Measurements from ENCODE around the gene PRDM9. TPM values are rescaled to one million over a fixed set of nuclear protein-coding genes. Genes with fewer than 3 reads are reported as not detected.

The PRDM9 gene
- total and polyA plus RNA-seq, 9 of the 15 experiments (the other 6 are each of a cell fraction or from before 2014, with no cell fraction given), result 0.03 to 1.2 (median 0.47) TPM

DNA sequence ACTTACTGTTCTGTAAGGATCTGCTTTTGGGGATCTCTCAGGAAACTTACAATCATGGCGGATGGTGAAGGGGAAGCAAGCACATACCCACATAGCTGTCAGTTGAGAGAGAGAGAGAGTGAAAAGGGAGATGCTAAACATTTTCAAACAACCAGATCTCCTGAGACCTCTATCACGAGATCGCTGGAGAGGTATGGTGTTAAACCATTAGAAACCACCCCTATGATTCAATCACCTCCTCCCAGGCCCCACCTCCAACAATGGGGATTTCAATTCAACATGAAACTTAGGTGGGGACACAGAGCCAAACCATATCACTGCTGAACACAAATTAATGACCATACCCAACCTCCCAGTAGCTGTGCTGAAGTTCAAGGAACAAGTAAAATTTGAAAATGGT, 48.2 kb upstream of the PRDM9 start (continued):
- TF ChIP-seq, protein P1, sequence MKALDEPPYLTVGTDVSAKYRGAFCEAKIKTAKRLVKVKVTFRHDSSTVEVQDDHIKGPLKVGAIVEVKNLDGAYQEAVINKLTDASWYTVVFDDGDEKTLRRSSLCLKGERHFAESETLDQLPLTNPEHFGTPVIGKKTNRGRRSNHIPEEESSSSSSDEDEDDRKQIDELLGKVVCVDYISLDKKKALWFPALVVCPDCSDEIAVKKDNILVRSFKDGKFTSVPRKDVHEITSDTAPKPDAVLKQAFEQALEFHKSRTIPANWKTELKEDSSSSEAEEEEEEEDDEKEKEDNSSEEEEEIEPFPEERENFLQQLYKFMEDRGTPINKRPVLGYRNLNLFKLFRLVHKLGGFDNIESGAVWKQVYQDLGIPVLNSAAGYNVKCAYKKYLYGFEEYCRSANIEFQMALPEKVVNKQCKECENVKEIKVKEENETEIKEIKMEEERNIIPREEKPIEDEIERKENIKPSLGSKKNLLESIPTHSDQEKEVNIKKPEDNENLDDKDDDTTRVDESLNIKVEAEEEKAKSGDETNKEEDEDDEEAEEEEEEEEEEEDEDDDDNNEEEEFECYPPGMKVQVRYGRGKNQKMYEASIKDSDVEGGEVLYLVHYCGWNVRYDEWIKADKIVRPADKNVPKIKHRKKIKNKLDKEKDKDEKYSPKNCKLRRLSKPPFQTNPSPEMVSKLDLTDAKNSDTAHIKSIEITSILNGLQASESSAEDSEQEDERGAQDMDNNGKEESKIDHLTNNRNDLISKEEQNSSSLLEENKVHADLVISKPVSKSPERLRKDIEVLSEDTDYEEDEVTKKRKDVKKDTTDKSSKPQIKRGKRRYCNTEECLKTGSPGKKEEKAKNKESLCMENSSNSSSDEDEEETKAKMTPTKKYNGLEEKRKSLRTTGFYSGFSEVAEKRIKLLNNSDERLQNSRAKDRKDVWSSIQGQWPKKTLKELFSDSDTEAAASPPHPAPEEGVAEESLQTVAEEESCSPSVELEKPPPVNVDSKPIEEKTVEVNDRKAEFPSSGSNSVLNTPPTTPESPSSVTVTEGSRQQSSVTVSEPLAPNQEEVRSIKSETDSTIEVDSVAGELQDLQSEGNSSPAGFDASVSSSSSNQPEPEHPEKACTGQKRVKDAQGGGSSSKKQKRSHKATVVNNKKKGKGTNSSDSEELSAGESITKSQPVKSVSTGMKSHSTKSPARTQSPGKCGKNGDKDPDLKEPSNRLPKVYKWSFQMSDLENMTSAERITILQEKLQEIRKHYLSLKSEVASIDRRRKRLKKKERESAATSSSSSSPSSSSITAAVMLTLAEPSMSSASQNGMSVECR (CRISPR knock-in tag; IDR thresholded peaks at IDR 0.05), result no peak
- TF ChIP-seq ZNF3 (CRISPR knock-in tag; IDR thresholded peaks at IDR 0.05) (no peak), POLR2AphosphoS5 (IDR thresholded peaks at IDR 0.05; ENCODE audit: control insufficient read depth, insufficient read depth, low read depth, low read length) (no peak), TBP (optimal IDR thresholded peaks at IDR 0.05; ENCODE audit: low read depth, low read length) (no peak), ZNF518B (CRISPR knock-in tag; IDR thresholded peaks at IDR 0.05) (no peak), JUNB (CRISPR knock-in tag; conservative IDR thresholded peaks at IDR 0.05) (no peak), ZNF830 (CRISPR knock-in tag; IDR thresholded peaks at IDR 0.05) (no peak)
